ENCODE measurements around the gene KIAA0040. TPM values are rescaled to one million over a fixed set of nuclear protein-coding genes. Genes with fewer than 3 reads are reported as not detected.
A peak's percentile ranks its signal among the peaks of the same experiment; 100 is the strongest.

The KIAA0040 gene
- total and polyA plus RNA-seq, 2 donors (not counting 3 experiments of a cell fraction or from before 2014, with no cell fraction given) = 8.3 to 10.9 TPM

GRCh38 chr1:175146529-175147213, 45.9 kb downstream of the KIAA0040 start:
- Histone ChIP-seq H3K4me1 (ENCODE audit: control insufficient read depth, extremely low read depth, insufficient read depth, low read length) (no peaks in the 10 kb centered on the region), H2AFZ (ENCODE audit: low read depth, low read length) (no peak overlapping the region), H3K4me3 (replicated peaks in 1 of 3; ENCODE audit: insufficient read depth in 1 of 3, low read depth in 1 of 3, low read length in 3 of 3) (no peak overlapping the region), H3K9ac (replicated peaks; ENCODE audit: extremely low read depth, insufficient read depth, low read length) (no peak overlapping the region), H3K9me1 (replicated peaks; ENCODE audit: control insufficient read depth, extremely low read depth, insufficient read depth, low read length) (no peaks in the 10 kb centered on the region), H3K27ac (ENCODE audit: insufficient read depth, low read depth, low read length) (no peak overlapping the region), H3K4me2 (ENCODE audit: insufficient read depth, low read length) (no peak overlapping the region), H3K36me3 (ENCODE audit: control insufficient read depth in 2 of 2, extremely low read depth in 1 of 2, insufficient read depth in 2 of 2, low read length in 2 of 2) (no peaks in the 10 kb centered on the region), H3K79me2 (ENCODE audit: control insufficient read depth, insufficient read depth, low read length) (no peaks in the 10 kb centered on the region), H4K20me1 (replicated peaks; ENCODE audit: control insufficient read depth, extremely low read depth, insufficient read depth, low read length) (no peaks in the 10 kb centered on the region), H3K9me3 (replicated peaks; ENCODE audit: control insufficient read depth, insufficient read depth, low read length) (no peaks in the 10 kb centered on the region), H3K27me3 (ENCODE audit: control insufficient read depth in 2 of 2, insufficient read depth in 2 of 2, low read length in 2 of 2) (peaks cover 0 to 14% of the 10 kb centered on the region in 2 experiments)
- TF ChIP-seq FOS (IDR thresholded peaks at IDR 0.05; ENCODE audit: borderline replicate concordance, insufficient read depth, low read length) (no peak), CTCF (IDR thresholded peaks at IDR 0.05; ENCODE audit: extremely low read depth in 1 of 2, insufficient read depth in 1 of 2, low read depth in 1 of 2, low read length in 2 of 2) (peak; percentile 86 to 95), MYC (IDR thresholded peaks at IDR 0.05; ENCODE audit: low read depth, low read length) (no peak)
- intact Hi-C loops (cut with micrococcal nuclease) (loop anchor here (1.0 to 5.0 kb wide), 3 partner anchors 117 to 678 kb away; no protein-coding TSS in a partner anchor), dilution Hi-C loops (cut with MboI; ENCODE audit: extremely low pct_ligation_motif_present, low sequenced_read_pairs) (no loop called here)
- no TSS peak for BruUV-seq (replicated peaks)
- ChIA-PET CTCF (interaction anchor here (0.6 to 5.8 kb wide), 59 partner anchors 8 to 1749 kb away, joined by 3 to 92 read pairs (median 4); partner anchors contain the start of gene KIAA0040), POLR2A (no interaction called here)
- DNase-seq (ENCODE audit: low read depth, low spot score) (peak; percentile 65), FAIRE-seq (peak; percentile 83)

Data from endothelial cell of umbilical vein (primary cell).